Renal cortex interstitium (tissue), 11 donors: ENCODE data around the gene NR2E3. TPM values are rescaled to one million over a fixed set of nuclear protein-coding genes. Genes with fewer than 3 reads are reported as not detected.
"Not testable (repeated sequence)": the region's sequence is repeated elsewhere in the genome, so short reads cannot be mapped to it uniquely, and the experiment has no call there.

Source experiments
- DNase-seq, 11 donors: peaks; one replicate each; pipeline ENCODE4 v3.0.0-alpha.2; 2013; ENCODE audit warnings: low read depth in 9 of 11, low spot score in 4 of 11; ENCODE audit errors: extremely low read depth in 1 of 11
- polyA plus RNA-seq, 3 donors: library from polyadenylated mRNA; unstranded; fragments of 120-200 nt; gene quantifications; one replicate each; pipeline ENCODE4 v1.2.1, GENCODE V29; 2013; ENCODE audit not compliant: insufficient read length in 3 of 3

NR2E3 gene
- polyA plus RNA-seq, 3 donors = 0.31 to 0.45 (median 0.34) TPM

- no peak for DNase-seq
Measured at GRCh38 chr15:71811036-71811736, 832 bp downstream of the NR2E3 start.

DNA sequence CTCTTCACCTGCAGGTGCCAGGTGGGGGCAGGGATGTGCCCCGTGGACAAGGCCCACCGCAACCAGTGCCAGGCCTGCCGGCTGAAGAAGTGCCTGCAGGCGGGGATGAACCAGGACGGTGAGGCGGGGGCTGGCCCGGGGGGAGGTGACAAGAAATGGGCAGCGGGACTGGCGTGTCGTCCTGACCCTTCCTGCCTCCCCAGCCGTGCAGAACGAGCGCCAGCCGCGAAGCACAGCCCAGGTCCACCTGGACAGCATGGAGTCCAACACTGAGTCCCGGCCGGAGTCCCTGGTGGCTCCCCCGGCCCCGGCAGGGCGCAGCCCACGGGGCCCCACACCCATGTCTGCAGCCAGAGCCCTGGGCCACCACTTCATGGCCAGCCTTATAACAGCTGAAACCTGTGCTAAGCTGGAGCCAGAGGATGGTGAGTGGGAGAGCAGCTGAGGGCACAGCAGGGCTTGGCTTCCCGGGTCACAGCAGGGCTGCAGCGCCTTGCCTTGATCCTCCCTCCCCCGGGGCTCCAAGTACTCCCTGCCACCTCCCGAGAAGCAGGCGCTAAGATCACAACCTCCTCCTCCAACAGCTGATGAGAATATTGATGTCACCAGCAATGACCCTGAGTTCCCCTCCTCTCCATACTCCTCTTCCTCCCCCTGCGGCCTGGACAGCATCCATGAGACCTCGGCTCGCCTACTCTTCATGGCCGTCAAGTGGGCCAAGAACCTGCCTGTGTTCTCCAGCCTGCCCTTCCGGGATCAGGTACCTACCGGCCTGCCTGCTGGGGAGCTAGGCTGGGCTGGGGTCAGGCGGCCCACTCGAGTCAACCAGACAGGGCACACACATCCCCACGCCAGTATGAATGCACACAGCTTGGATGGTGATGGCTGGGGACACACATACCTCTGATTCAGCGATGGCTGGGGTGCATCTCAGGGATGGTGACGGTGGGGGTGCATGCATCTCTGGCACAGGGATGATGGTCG is 1.7 kb downstream of the NR2E3 start:
- no peak for DNase-seq

DNA sequence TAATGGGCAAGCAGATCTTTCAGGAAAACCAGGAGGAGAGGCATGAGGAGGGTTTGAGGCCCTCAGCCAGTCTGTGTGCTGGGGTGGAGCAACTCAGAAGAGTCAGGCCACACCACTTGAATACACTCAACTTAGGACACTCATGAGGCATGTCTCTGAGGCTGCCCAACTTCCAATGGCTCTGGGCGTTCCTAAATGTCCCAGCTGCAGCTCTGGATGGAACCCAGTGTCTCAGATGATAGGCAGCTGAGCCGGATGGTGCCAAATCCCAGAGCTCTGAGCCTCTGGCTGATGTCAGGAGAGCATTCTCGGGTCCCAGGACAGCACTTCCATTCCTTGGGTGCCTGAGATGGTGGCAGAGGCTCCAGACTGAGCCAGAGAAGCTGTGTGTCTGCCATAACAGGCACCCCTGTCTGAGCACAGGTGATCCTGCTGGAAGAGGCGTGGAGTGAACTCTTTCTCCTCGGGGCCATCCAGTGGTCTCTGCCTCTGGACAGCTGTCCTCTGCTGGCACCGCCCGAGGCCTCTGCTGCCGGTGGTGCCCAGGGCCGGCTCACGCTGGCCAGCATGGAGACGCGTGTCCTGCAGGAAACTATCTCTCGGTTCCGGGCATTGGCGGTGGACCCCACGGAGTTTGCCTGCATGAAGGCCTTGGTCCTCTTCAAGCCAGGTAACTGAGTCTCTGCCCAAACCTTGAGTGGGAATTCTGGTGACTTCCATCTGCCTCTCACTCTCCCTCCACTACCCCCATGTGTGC is 2.8 kb downstream of the NR2E3 start:
- no peak for DNase-seq

- DNase-seq = no peak
Measured at GRCh38 chr15:71813723-71814470, 3.5 kb downstream of the NR2E3 start.

DNA sequence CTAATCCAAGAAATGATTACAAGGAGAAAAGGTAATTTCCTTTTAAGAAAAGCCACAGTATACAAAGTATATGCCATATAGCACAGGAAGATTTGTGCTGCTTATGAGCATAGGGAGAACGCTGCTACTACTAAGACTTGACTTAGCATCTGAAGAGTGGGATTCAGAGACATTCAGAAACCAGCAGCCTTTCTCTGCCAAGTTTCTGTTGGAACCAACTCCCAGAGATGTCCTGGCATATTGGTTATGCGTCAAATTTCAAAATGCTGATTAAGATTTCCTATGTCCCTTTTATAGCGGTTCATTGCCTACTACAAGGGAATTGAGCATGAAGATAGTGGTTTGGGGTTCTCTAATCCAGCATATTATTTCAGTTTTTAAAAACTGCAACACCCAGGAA is 4.9 kb downstream of the NR2E3 start:
- DNase-seq = no peak

DNA sequence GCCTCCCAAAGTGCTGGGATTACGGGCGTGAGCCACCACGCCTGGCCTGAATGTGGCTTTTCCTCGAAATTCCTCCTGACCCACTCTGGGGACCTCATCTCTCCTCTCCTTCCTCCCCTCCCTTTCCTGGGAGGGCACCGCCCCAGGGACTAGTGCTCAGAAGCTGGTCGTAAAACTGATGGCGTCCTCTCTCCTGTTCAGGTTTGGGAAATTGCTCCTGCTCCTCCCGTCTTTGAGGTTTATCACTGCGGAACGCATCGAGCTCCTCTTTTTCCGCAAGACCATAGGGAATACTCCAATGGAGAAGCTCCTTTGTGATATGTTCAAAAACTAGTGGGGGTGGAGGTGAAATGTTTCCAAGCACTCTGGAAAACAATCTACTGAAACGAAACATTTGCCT is 7.0 kb downstream of the NR2E3 start:
- DNase-seq = no peak

GRCh38 chr15:71820127-71820526 is 9.8 kb downstream of the NR2E3 start:
- DNase-seq = no peak

DNA sequence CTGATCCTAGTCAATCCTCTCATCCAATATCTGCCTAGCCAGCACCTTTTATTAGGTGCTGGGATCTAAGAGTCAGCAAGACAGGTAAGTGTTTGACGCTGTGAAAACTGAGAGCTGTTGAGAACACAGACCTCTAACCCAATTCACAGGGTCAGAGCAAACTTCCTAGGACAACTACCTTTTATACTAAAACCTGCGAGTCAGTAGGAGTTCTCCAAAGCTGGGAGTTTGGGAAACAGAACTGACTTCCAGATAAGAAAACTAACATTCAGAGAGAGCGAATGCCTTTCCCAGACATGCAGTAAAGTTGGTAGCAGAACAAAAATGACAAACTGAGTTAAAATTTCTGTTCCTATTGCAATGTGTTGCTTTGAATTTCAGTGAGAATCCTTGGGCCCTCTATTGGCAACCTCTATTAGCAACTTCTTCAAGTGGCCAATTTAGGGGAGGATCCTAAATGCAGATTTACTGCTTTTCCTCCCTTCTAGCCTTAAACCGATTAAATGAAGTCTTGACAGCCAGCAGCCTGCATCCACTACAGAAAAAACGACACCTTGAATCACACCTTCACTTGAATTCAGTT is 11.3 kb downstream of the NR2E3 start:
- DNase-seq = no peak

- no peak for DNase-seq
Measured at GRCh38 chr15:71822890-71823630, 12.7 kb downstream of the NR2E3 start.

- no peak for DNase-seq
Measured at GRCh38 chr15:71823801-71824200, 13.4 kb downstream of the NR2E3 start.

- DNase-seq = no peak
Measured at GRCh38 chr15:71825021-71825730, 14.8 kb downstream of the NR2E3 start.

GRCh38 chr15:71826196-71826595 is 15.8 kb downstream of the NR2E3 start:
- no peak for DNase-seq

GRCh38 chr15:71830981-71831380 is 20.6 kb downstream of the NR2E3 start:
- no peak for DNase-seq

GRCh38 chr15:71841563-71841962 is 31.2 kb downstream of the NR2E3 start:
- DNase-seq = no peak

GRCh38 chr15:71844916-71845315 is 34.6 kb downstream of the NR2E3 start:
- DNase-seq = no peak

- no peak for DNase-seq
Measured at GRCh38 chr15:71853543-71853942, 43.2 kb downstream of the NR2E3 start.

DNA sequence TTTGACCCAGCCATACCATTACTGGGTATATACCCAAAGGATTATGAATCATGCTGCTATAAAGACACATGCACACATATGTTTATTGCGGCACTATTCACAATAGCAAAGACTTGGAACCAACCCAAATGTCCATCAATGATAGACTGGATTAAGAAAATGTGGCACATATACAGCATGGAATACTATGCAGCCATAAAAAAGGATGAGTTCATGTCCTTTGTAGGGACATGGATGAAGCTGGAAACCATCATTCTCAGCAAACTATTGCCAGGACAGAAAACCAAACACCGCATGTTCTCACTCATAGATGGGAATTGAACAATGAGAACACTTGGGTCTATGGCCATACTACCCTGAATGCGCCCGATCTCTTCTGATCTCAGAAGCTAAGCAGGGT is 47.9 kb downstream of the NR2E3 start:
- DNase-seq = not testable (repeated sequence)
